GM19238 (cell line): ENCODE results near the gene RPS6KA5.
"Not testable (repeated sequence)": the region's sequence is repeated elsewhere in the genome, so short reads cannot be mapped to it uniquely, and the experiment has no call there.

Experiments
- DNase-seq: peaks from one replicate; pipeline ENCODE4 v3.0.0; 2011; ENCODE audit warnings: low spot score; ENCODE audit not compliant: insufficient read length

Gene RPS6KA5

GRCh38 chr14:90987140-90987539, 73.3 kb downstream of the RPS6KA5 start:
- no peak for DNase-seq

GRCh38 chr14:90986510-90986909, 73.9 kb downstream of the RPS6KA5 start:
- DNase-seq = no peak

- no peak for DNase-seq
These were observed 74.7 kb downstream of the RPS6KA5 start for GRCh38 chr14:90985601-90986242.

- no peak for DNase-seq
These were observed 76.9 kb downstream of the RPS6KA5 start for GRCh38 chr14:90983560-90983959.

- DNase-seq = no peak
These were observed 78.8 kb downstream of the RPS6KA5 start for GRCh38 chr14:90981636-90982035.

- DNase-seq = not testable (repeated sequence)
These were observed 79.8 kb downstream of the RPS6KA5 start for GRCh38 chr14:90980636-90981035.

GRCh38 chr14:90979515-90979914, 80.9 kb downstream of the RPS6KA5 start:
- DNase-seq = no peak

GRCh38 chr14:90976101-90976500, 84.3 kb downstream of the RPS6KA5 start:
- no peak for DNase-seq

- no peak for DNase-seq
These were observed 88.8 kb downstream of the RPS6KA5 start for GRCh38 chr14:90971687-90972086.

GRCh38 chr14:90970167-90970600, 90.3 kb downstream of the RPS6KA5 start:
- no peak for DNase-seq

- DNase-seq = no peak
These were observed 90.8 kb downstream of the RPS6KA5 start for GRCh38 chr14:90969531-90970166.

- DNase-seq = no peak
These were observed 92.4 kb downstream of the RPS6KA5 start for GRCh38 chr14:90968025-90968424.

GRCh38 chr14:90966493-90966892, 93.9 kb downstream of the RPS6KA5 start:
- DNase-seq = no peak

GRCh38 chr14:90965765-90966164, 94.7 kb downstream of the RPS6KA5 start:
- DNase-seq = no peak

GRCh38 chr14:90963343-90963742, 97.1 kb downstream of the RPS6KA5 start:
- DNase-seq = no peak

- DNase-seq = no peak
These were observed 97.8 kb downstream of the RPS6KA5 start for GRCh38 chr14:90962505-90963109.

GRCh38 chr14:90960818-90961217, 99.6 kb downstream of the RPS6KA5 start:
- DNase-seq = no peak

- DNase-seq = no peak
These were observed 101.1 kb downstream of the RPS6KA5 start for GRCh38 chr14:90959344-90959743.

GRCh38 chr14:90956273-90956672, 104.2 kb downstream of the RPS6KA5 start:
- no peak for DNase-seq

- DNase-seq = not testable (repeated sequence)
These were observed 106.8 kb downstream of the RPS6KA5 start for GRCh38 chr14:90953643-90954042.

GRCh38 chr14:90943367-90943766, 117.1 kb downstream of the RPS6KA5 start:
- DNase-seq = no peak

- DNase-seq = no peak
These were observed 117.9 kb downstream of the RPS6KA5 start for GRCh38 chr14:90942511-90942910.

- DNase-seq = no peak
These were observed 118.7 kb downstream of the RPS6KA5 start for GRCh38 chr14:90941706-90942105.
